NCI-H526 (cell line): ENCODE measurements around the gene ZNF439.
A peak's percentile ranks its signal among the peaks of the same experiment; 100 is the strongest.
"Not testable (repeated sequence)": the region's sequence is repeated elsewhere in the genome, so short reads cannot be mapped to it uniquely, and the experiment has no call there.

Experiments used
- DNase-seq, 2 experiments: peaks; one replicate each; lab custom pipeline; 2025; lab: John Stamatoyannopoulos, UW

ZNF439 gene

DNA sequence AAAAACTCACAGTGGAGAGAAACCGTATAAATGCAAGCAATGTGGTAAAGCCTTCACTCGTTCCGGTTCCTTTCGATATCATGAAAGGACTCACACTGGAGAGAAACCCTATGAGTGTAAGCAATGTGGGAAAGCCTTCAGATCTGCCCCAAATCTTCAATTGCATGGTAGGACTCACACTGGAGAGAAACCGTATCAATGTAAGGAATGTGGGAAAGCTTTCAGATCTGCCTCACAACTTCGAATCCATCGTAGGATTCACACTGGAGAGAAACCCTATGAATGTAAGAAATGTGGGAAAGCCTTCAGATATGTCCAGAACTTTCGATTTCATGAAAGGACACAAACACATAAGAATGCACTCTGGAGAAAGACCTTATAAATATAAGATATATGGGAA is 19.7 kb downstream of the ZNF439 start:
- no peak for DNase-seq

- DNase-seq: no peak
These were observed 24.1 kb downstream of the ZNF439 start for GRCh38 chr19:11872624-11873023.

DNA sequence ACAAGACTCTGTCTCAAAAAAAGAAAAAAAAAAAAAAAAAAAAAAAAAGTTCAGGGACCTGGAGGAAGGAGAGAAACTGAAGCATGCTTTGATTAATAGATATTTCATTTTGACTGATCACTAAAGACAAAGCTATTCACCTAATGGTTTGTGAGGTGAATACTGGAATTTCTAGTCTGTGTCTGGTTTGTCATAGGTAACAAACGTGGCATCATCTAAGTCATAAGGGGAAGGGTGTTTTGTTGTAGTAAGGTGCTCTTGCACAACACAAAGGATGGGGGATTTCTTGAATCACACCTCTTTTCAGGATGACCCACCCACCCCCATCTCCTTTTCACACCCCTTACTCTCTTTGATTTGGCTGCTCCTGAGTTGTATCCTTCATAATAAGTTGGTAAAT is 25.2 kb downstream of the ZNF439 start:
- no peak for DNase-seq

DNA sequence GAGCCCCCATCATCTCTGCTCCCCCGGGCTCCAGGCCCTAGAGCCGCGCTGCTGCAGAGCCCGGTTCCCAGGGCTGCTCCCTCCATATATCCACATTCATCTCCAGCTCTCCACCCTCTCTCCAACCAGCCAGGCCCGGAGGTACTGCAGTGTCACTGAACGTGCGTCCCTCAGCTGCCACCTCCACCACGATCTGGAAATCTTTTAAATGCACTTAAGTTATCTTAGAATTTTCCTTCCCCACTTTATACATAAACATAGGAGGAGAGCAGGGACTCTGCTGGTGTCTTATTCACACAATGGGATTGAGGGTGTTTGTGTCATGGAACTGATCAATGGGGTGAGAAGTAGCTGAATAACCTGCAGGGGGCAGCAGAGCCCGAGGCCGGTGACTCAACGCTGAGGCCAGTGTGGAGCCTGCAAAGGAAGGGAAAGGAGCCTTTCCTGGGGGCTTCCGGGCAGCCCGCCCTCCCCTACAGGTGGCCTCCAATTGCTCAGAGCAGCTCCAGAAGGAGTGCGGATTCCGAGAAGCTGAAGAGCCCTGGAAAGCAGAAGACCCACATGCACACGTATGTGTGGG is 31.3 kb downstream of the ZNF439 start:
- peak; percentile 4 to 45 for DNase-seq

DNA sequence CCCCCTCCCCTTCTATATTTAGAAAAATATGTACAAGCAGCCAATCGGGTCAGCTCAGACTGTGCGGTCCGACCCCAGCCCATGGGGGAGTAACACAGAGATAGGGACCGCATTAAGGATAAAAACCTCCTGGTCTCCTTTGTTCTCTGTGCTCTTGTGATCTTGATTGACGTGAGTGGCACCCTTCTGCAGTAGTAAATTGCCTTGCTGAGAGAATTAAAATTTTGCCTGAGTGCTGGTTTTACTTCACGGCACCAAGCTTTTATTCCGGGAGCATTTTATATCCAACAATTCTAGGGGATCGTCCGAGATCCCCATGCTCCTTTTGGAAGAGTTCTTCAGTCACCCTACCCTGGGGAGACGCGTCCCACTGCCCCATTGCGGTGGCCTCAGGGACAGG is 32.1 kb downstream of the ZNF439 start:
- peak in 1 of 2 experiments; percentile 0 for DNase-seq

GRCh38 chr19:11881151-11881800 is 32.8 kb downstream of the ZNF439 start:
- DNase-seq: peak; percentile 5 to 80

DNA sequence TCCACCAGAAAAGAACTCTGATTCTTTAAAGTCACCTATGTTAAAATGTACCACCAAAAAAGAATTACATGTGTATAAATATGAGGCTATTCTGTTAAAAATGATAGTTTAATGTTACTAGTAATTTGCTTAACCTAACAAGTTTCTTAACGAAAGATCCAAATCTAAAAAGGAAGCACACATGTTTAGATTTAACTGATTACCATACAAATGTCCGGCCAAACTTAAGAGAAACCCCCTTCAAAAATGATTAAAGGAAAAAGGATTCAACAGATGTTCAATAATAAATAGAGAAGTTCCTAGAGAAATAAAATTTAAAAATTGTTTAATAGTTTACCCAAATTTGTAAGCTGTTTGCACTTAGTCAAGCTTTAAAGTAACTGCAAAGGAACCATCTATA is 34.1 kb downstream of the ZNF439 start:
- no peak for DNase-seq

- no peak for DNase-seq
These were observed 38.7 kb downstream of the ZNF439 start for GRCh38 chr19:11887234-11887610.

DNA sequence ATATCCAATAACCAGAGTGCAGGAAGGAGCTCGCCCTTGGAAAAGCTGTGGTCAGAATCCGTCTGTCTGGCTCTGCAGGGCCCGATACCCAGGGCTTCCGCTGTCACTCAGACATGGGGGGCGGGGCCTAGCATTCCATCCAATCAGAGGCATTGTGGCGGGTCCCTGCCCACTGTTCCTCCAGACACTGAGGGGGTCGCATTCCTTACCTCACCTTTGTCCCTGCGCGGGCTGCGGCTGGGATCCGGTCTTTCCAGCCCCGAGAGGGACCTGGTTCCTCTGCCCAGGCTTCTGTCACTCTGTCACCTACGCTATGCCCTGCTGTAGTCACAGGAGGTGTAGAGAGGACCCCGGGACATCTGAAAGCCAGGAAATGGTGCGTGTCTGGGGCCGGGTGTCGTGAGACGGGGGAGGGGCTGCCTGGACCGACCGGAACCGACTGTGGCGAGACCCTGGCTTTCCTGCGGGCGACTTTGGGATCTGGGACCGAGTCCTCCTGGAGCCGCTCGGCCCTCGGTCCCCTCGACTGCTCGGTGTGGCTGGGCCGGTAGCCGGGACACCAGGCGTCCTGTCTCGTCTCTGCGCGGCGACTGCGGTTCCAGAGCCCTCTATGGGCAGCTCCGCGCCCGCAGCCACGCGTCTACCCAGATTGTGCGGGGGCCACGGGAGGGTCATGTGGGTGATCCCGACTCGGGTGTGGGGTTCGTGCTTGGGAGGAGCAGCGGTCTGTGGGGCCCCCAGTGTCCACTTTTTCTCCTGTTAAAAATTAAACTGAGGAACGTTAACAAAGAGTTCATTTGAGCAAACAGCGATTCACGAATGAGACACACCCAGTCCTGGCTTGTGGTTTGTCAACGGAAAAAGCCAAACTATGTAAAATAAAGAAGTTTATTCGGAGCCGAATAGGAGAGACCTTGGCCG is 39.3 kb downstream of the ZNF439 start, which contains the start of gene ZNF69:
Gene ZNF69 (plus strand): TSS at position 172 of the 921 bp plus-strand sequence. CDS start 142 bp downstream, at position 314.
- DNase-seq: peak; percentile 54 to 89

- peak; percentile 2 to 9 for DNase-seq
These were observed 41.4 kb downstream of the ZNF439 start for GRCh38 chr19:11889901-11890300.

DNA sequence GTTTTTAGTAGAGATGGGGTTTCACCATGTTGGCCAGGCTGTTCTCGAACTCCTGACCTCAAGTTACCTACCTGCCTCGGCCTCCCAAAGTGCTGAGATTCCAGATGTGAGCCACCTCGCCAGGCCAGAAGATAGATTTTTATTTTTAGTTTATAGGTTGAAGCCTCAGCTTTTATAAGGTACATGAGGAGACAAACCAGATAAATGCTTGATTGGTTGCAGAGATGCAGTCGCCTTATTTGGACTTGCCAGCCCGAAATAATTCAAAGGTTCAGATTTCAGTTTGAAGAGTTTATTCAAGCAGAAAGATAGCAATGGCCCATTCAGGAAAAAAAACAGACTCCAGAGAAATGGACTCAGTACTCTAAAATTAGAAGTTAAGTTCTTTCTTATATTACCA is 42.1 kb downstream of the ZNF439 start:
- no peak for DNase-seq

- DNase-seq: no peak
These were observed 46.3 kb downstream of the ZNF439 start for GRCh38 chr19:11894851-11895250.

- DNase-seq: no peak
These were observed 53.7 kb downstream of the ZNF439 start for GRCh38 chr19:11902228-11902627.

- DNase-seq: no peak
These were observed 57.4 kb downstream of the ZNF439 start for GRCh38 chr19:11905928-11906327.

DNA sequence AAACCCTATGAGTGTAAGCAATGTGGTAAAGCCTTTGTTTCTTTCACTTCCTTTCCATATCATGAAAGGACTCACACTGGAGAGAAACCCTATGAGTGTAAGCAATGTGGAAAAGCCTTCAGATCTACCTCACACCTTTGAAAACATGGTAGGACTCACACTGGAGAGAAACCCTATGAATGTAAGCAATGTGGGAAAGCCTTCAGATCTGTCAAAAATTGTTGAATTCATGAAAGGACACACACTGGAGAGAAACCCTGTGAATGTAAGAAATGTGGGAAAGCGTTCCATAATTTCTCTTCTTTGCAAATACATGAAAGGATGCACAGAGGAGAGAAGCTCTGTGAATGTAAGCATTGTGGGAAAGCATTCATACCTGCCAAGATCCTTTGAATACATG is 63.4 kb downstream of the ZNF439 start:
- DNase-seq: not testable (repeated sequence)

GRCh38 chr19:11914417-11915051 is 66.0 kb downstream of the ZNF439 start:
- not testable (repeated sequence) for DNase-seq
